Dermis microvascular lymphatic vessel endothelial cell (primary cell): ENCODE measurements around the gene MRPL46. TPM values are rescaled to one million over a fixed set of nuclear protein-coding genes. Genes with fewer than 3 reads are reported as not detected.
"Not testable (repeated sequence)": the region's sequence is repeated elsewhere in the genome, so short reads cannot be mapped to it uniquely, and the experiment has no call there.

Experiments
- DNase-seq, 2 donors: peaks; one replicate each; pipeline versions ENCODE4 v3.0.0 to v3.0.0-alpha.2; 2010; ENCODE audit warnings: low read depth in 2 of 2
- total RNA-seq: library from RNA; depleted of rRNA; stranded (reverse); fragments of >200 nt; gene quantifications from 2 replicates; pipeline ENCODE4 v1.2.1, GENCODE V29; 2014

MRPL46 gene
- total RNA-seq, 1 donor from 2014 or later: 14.8 TPM

- DNase-seq: no peak
Measured at GRCh38 chr15:88447206-88447605, 20.0 kb downstream of the MRPL46 start.

DNA sequence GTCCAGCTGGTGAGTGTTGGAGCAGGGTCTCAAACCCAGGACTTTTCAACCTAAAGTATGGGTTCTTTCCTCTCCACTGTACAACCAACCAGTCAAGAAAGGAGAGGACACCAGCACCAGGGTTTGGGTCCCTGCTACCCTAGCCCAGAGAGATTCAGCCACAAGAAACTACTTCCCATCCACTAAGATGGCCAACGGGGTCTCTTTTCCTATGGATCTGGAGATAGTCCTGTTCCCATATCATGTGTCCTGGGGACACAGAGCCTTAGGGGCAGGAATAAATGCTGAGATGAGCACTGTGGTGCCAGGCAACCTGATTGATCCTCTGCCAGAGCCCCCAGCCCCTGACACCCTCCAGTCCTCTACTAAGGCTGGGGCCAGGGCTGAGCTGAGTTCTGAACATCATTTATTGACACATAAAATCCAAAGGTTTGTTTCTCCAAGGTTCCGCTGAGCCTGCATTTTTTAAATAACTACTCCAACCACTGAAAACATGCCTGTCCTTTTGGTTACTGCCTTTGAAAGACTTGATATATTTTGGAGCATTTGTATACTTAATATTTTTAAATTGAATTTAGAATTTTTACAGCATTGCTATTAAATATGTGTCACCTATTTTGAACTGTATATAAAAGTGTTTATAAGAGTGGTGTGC lies 26.0 kb downstream of the MRPL46 start:
- DNase-seq: no peak

DNA sequence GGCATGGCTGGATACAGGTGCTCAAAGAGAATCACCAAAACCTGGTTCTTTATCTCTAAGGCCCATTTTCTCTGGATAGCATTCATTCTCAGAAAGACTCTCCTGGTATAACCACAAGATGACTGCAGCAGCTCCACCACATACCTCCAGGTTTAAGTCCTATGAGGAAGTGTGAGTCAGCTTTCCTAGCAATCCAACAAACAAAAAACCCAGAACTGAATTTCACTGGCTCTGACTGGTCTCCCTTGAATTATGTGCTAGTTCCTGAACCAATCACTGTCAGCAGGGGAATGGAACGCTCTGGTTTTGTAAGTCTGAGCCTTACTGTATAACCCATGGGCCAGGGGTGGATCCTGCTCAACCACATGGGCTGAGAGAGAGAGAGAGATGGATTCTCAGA lies 27.2 kb downstream of the MRPL46 start:
- DNase-seq: peak in 1 of 2 donors; percentile 15

- no peak for DNase-seq
Measured at GRCh38 chr15:88438181-88438580, 29.0 kb downstream of the MRPL46 start.

DNA sequence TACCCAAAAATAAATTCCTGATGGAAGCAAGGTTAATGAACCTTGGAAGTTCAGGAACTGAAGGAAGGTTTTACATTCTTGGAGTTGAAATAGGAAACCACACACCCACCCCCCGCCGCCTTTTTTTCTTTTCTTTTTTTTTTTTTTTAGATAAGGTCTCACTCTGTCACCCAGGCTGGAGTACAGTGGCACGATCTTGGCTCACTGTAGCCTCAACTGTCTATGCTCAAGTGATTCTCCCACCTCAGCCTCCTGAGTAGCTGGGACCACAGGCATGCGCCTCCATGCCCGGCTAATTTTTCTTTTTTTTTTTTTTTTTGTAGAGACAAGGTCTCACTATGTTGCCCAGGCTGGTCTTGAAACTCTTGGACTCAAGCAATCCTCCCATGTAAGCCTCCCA lies 33.1 kb downstream of the MRPL46 start:
- DNase-seq: not testable (repeated sequence)

DNA sequence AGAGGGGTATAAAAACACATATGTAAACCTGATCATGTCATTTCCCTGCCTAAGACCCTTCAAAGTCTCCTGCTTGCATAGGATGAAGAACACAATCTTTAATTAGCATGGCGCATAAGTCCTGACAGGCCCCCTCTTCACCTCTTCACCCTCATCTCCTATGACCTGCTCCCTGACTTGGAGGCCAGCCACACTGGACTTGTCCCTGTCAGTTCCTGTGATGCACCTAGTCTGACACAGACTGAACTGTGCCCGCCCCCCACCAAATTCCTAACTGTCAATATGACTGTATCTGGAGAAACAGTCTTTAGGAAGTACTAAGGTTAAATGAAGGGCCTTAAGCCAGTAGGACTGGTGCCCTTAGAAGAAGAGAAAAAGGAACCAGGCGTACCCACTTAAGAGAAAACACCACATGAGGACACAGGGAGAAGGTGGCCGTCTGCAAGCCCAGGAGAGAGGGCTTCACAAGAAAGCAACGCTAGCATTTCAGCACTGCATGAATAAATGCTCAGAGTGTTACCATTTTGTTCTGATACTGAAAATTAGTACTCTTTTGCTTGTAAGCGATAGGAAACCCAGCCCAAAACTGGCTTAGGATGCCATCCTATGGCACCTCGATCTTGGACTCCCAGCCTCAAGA lies 34.0 kb downstream of the MRPL46 start:
- no peak for DNase-seq

GRCh38 chr15:88431441-88431840 lies 35.7 kb downstream of the MRPL46 start:
- DNase-seq: no peak

GRCh38 chr15:88430051-88430450 lies 37.1 kb downstream of the MRPL46 start:
- no peak for DNase-seq

DNA sequence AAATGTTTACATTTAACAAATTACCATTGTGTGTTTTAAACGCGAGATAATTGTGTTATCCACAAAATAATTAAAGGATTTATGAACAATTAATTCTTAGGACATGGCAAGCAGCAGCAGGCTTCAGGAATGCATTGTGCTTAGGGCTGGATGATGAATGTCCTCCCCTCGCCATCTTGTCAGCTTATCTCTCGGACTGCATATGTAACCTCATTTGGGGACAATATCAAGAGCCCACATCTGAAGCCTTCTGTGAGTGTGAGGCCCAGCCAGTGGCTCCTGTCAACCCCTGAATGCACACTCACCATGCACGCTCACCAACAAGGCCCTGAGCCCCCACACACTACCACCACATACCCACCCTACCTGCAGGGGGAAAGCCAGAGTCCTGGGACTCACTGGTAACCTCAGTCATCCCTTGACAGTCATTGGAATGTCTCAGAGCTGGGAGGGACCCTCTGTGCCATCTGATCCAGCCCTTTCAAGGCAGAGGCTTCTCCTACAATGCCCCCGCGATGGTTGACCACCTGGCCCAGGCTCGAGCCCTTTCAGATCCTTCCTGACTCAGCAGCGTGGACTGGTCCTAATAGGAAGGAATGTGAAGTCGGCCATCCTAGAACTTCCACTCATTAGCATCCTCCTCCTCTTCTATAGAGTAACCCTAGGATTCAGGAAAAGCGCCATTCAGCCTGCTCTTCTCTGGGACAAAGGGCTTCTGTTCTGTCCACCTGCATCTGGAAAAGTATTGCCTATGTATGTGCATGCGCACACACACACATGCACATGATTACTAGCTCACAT lies 38.2 kb downstream of the MRPL46 start:
- no peak for DNase-seq

GRCh38 chr15:88428053-88428452 lies 39.1 kb downstream of the MRPL46 start:
- DNase-seq: no peak

GRCh38 chr15:88426304-88426703 lies 40.9 kb downstream of the MRPL46 start:
- DNase-seq: no peak

GRCh38 chr15:88423331-88423730 lies 43.9 kb downstream of the MRPL46 start:
- no peak for DNase-seq

DNA sequence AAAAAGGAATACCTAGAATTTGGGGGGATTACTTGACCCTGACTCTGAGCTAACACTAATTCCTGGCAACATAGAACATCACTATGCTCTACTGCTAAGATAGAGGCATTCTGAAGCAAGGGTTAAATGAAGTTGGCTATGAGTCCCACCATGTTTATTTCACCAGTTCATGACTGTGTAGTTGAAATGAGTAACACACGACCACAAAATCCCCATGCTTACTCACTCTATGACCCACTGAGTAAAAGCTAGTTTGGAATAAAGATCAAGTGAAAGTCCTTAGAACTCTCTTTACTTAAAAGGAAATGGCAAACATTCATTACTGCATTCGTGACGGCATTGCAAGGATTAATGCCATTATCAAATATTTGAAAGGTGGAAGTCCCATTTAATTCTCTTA lies 47.4 kb downstream of the MRPL46 start:
- DNase-seq: no peak

Other genes starting within 250 kb of the MRPL46 start
- not detected in 2 replicates for gene NTRK3, start 210.6 kb downstream of the MRPL46 start, total RNA-seq
- 30.8 and 38.7 TPM in 2 replicates for gene MRPS11, start 320 bp upstream of the MRPL46 start, total RNA-seq
- 2.2 and 3.2 TPM in 2 replicates for gene DET1, start 79.3 kb upstream of the MRPL46 start, total RNA-seq
- 42.7 and 46.8 TPM in 2 replicates for gene AEN, start 154.0 kb upstream of the MRPL46 start, total RNA-seq
- 29.8 and 36.8 TPM in 2 replicates for gene ISG20, start 171.6 kb upstream of the MRPL46 start, total RNA-seq